SU-DHL-6 (cell line): ENCODE results near the gene OCLN.
"Not testable (repeated sequence)": the region's sequence is repeated elsewhere in the genome, so short reads cannot be mapped to it uniquely, and the experiment has no call there.

Experiments used
- H2AFZ ChIP-seq: fragments of 200-600 bp; sonication (generic); 2 replicates; pipeline ENCODE4 v1.6.1; 2014; ENCODE audit warnings: low read depth, mild to moderate bottlenecking, moderate library complexity, mixed read lengths, antibody characterized with exemption, low read length; ENCODE audit not compliant: severe bottlenecking
- H3F3A ChIP-seq: fragments of 200-600 bp; shearing (Covaris generic); 2 replicates; pipeline ENCODE4 v1.6.0; 2016; ENCODE audit warnings: antibody characterized with exemption, mild to moderate bottlenecking; ENCODE audit not compliant: insufficient read depth
- H3K27ac ChIP-seq: fragments of 200-600 bp; sonication (generic); 2 replicates; pipeline ENCODE4 v1.5.1; 2016; ENCODE audit warnings: low read depth, mild to moderate bottlenecking, low read length, moderate library complexity, mixed read lengths
- H3K27me3 ChIP-seq: fragments of 200-600 bp; sonication (generic), shearing (Covaris generic); 2 replicates; pipeline ENCODE4 v1.6.0; 2014; ENCODE audit warnings: mild to moderate bottlenecking, low read length
- H3K36me3 ChIP-seq: fragments of 200-600 bp; sonication (generic); 2 replicates; pipeline ENCODE4 v1.6.1; 2014; ENCODE audit warnings: mild to moderate bottlenecking, low read length, mixed read lengths
- H3K4me2 ChIP-seq: fragments of 300-600, 200-600 bp; shearing (Covaris generic), sonication (generic); 2 replicates; pipeline ENCODE4 v1.6.0; 2014; ENCODE audit warnings: low read length, low read depth, mild to moderate bottlenecking; ENCODE audit not compliant: poor library complexity, severe bottlenecking
- H3K4me3 ChIP-seq: fragments of 200-600 bp; sonication (generic); 2 replicates; pipeline ENCODE4 v1.5.1; 2014; ENCODE audit warnings: antibody characterized with exemption, low read length, mild to moderate bottlenecking, mixed read lengths; ENCODE audit not compliant: insufficient read depth, poor library complexity, severe bottlenecking
- H3K79me2 ChIP-seq: fragments of 200-600 bp; sonication (generic); 2 replicates; pipeline ENCODE4 v1.6.1; 2014; ENCODE audit warnings: mild to moderate bottlenecking, low read length, moderate library complexity; ENCODE audit not compliant: insufficient read depth
- H3K9ac ChIP-seq: fragments of 200-600 bp; sonication (generic); 2 replicates; pipeline ENCODE4 v1.7.0; 2014; ENCODE audit warnings: mild to moderate bottlenecking, low read length
- H3K9me2 ChIP-seq: fragments of 200-600 bp; sonication (generic); replicated peaks from 2 replicates; pipeline ENCODE4 v1.6.1; 2014; ENCODE audit warnings: low read length; ENCODE audit not compliant: insufficient read depth
- H3K9me3 ChIP-seq: fragments of 200-600 bp; sonication (generic); 2 replicates; pipeline ENCODE4 v1.6.1; 2014; ENCODE audit warnings: low read length, mixed read lengths; ENCODE audit not compliant: insufficient read depth
- H4K20me1 ChIP-seq: fragments of 200-600 bp; sonication (generic); 2 replicates; pipeline ENCODE4 v1.6.1; 2014; ENCODE audit warnings: low read depth, mild to moderate bottlenecking, antibody characterized with exemption, low read length, moderate library complexity, mixed read lengths

Gene OCLN

DNA sequence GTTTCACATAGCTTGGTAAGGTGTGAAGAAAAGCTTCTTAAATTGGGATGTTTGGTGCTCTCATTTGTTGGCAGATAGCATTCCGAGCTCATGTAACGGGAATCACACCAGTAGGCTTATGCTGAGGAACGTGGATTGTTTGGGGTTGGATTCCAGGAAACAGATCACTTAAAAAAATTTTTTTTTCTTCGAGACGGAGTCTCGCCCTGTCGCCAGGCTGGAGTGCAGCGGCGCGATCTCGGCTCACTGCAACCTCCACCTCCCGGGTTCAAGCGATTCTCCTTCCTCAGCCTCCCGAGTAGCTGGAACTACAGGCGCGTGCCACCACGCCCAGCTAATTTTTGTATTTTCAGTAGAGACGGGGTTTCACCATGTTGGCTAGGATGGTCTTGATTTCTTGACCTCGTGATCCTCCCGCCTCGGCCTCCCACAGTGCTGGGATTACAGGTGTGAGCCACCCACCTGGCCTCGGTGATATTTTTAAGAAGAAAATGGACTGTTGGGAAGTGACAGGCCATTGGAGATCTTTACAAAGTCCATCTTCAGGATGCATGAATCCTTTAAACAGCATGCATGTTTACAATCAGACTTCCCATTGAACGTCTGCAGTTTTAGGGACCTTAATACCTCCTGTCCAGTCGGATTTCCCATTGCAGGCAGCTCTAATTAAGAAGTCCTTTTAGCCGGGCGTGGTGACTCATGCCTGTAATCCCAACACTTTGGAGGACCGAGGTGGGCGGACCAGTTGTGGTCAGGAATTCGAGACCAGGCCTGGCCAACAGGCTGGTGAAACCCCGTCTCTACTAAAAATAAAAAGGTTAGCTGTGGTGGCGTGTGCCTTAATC is 68.2 kb downstream of the OCLN start:
- not testable (repeated sequence) for H3K27me3 ChIP-seq, H3K36me3 ChIP-seq, H3F3A ChIP-seq, H3K9me2 ChIP-seq, H2AFZ ChIP-seq, H3K9me3 ChIP-seq, H3K27ac ChIP-seq, H3K79me2 ChIP-seq, H4K20me1 ChIP-seq
- Histone ChIP-seq H3K9ac (peak overlapping the region; percentile 49; the same call in 1 of the 2 replicates), H3K4me2 (peak overlapping the region; percentile 41), H3K4me3 (peak overlapping the region; percentile 38)

DNA sequence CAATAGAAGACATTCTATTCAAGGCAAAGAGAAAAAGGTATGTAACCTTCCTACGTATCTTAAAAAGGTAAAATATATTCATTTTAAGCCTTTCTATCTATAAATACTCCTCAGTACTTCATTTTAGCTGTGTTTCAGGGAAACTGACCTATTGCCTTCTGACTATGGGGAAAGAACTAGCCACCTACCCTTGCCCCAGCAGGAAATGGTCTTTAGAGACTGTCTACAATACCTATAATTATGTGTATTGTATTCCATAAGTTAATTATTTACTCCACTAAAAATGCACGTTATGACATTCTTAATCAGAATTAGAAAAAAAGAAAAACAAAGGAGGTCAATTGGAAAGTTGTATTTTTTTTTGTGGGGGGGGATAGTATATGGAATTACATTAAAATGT is 73.6 kb downstream of the OCLN start:
- H3K79me2 ChIP-seq, H3K9me3 ChIP-seq, H3K4me2 ChIP-seq, H3K27ac ChIP-seq, H3K4me3 ChIP-seq, H3K9ac ChIP-seq, H3F3A ChIP-seq, H3K9me2 ChIP-seq, H2AFZ ChIP-seq, H3K36me3 ChIP-seq, H3K27me3 ChIP-seq, H4K20me1 ChIP-seq: not testable (repeated sequence)

DNA sequence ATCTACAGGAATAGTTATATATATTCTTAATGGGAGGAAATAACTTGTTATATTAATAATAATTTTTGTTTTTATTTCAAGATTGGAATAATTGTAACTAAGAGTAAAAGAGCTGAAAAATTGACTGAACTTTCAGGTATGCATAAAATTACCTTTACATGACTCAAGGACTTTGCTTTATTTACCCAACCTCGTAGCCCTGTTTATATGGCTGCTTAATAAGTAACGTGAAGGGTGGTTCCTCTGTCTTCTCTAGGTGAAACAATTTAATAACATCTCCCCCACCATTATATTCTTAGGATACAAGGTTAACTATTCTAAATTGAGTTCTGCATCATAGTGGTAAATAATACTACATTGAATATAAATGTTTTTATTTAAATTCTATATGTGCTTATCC is 75.5 kb downstream of the OCLN start:
- not testable (repeated sequence) for H3K9me3 ChIP-seq, H3K79me2 ChIP-seq

DNA sequence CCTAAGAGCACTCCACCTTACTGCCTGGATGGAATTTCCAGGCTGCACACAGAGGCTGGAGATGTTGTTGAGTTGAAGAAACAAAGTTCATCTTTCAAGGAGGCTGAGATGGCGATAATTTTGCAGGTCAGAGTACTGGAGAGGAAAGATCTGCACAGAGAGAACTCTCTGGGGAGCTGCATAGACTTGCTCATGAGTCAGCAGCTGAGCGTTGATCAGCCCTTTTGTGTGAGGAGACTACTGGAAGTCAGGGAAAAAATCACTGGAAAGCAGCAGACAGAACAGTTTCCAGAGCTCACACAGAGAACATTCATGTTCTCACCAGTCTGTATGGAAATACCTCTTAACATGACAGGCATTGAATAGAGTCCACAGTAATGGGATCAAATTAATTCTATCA is 90.8 kb downstream of the OCLN start:
- H3K9ac ChIP-seq, H3K4me2 ChIP-seq: not testable (repeated sequence)

More for the DNA sequence above, 75.5 kb downstream of the OCLN start:
- H2AFZ ChIP-seq, H3K4me3 ChIP-seq, H3K9me2 ChIP-seq, H3K36me3 ChIP-seq, H3F3A ChIP-seq, H3K9ac ChIP-seq, H3K27me3 ChIP-seq, H3K27ac ChIP-seq, H3K4me2 ChIP-seq, H4K20me1 ChIP-seq: not testable (repeated sequence)

DNA sequence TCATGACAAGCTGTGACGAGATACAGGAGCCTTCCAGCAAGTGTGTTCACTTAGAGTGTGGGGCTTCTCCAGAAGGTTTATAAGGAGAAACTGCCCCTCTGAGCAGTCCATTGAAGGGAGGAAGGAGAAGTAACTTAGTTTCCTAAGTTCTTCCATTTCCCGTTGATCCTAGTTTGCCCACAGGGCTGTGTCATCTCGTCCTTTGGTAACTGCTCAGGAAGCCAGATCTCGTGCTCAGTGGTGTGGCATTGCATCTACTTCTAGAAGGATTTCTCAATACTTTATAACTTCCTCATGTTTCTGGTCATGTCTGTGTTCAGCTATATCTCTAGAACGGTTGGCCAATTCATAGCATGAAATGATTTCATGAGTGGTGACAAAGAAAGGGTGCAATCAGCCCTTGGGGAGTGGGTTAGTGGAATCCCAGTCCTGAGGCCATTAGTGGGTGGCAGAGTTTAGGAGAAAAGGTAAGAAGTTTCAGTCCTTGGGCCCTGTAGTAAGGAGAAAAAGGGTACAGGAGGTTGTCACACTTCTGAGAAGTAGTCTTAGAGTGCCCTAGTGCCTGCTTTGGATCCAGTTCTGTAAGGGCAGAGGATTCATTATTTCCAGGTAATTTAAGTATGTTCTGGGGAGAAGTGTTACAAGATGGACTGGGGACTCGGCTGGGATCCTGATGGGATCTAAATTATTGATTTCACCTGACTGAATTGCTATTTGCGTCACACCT is 103.7 kb downstream of the OCLN start:
- not testable (repeated sequence) for H3K36me3 ChIP-seq, H3K4me3 ChIP-seq, H3K9me2 ChIP-seq, H3K79me2 ChIP-seq, H3F3A ChIP-seq, H3K27me3 ChIP-seq, H3K27ac ChIP-seq, H2AFZ ChIP-seq, H4K20me1 ChIP-seq, H3K4me2 ChIP-seq, H3K9ac ChIP-seq, H3K9me3 ChIP-seq

More for the DNA sequence above, 90.8 kb downstream of the OCLN start:
- H3K9me3 ChIP-seq, H3K79me2 ChIP-seq, H3K27ac ChIP-seq, H3F3A ChIP-seq, H3K4me3 ChIP-seq, H3K9me2 ChIP-seq, H4K20me1 ChIP-seq, H2AFZ ChIP-seq, H3K27me3 ChIP-seq, H3K36me3 ChIP-seq: not testable (repeated sequence)

DNA sequence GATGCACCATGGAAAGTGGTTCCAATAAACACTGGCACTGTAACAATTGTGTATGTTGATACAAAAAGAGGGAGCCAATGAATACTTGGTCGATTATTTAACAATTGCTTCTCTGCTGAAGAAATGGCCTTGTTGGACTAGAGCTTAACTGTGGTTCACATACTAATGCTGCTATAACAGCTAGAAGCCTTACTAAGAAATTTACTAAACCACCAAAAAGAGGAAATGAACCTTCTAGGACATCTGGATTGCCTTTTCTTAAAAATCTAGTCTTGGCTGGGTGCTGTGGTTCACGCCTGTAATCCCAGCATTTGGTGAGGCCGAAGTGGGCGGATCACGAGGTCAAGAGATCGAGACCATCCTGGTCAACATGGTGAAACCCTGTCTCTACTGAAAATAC is 109.4 kb downstream of the OCLN start:
- H3K9ac ChIP-seq, H2AFZ ChIP-seq, H3K79me2 ChIP-seq, H3K9me2 ChIP-seq, H3K4me2 ChIP-seq, H4K20me1 ChIP-seq, H3K27ac ChIP-seq, H3K36me3 ChIP-seq, H3F3A ChIP-seq, H3K9me3 ChIP-seq, H3K4me3 ChIP-seq, H3K27me3 ChIP-seq: not testable (repeated sequence)

DNA sequence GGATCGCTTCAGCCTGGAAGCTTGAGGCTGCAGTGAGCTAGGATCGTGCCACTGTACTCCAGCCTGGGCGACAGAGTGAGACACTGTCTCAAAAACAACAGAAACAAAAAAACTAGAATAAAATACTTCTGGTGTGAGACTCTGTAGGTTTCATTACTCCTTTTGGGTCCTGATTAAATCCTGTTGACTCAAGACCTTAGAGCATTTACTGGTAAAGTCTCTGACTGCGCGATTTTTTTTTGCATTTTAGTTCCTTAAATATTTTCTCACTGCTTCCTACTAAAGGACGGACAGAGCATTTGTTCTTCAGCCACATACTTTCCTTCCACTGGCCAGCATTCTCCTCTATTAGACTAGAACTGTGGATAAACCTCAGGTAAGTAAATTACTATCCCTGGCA is 114.2 kb downstream of the OCLN start:
- H3K4me2 ChIP-seq, H3K27ac ChIP-seq, H3K9me2 ChIP-seq, H3K27me3 ChIP-seq, H3K9ac ChIP-seq, H2AFZ ChIP-seq, H3K9me3 ChIP-seq, H3F3A ChIP-seq, H3K4me3 ChIP-seq, H3K36me3 ChIP-seq, H4K20me1 ChIP-seq, H3K79me2 ChIP-seq: not testable (repeated sequence)
